Measurements from ENCODE around the gene KIAA1549.
"Not testable (repeated sequence)": the region's sequence is repeated elsewhere in the genome, so short reads cannot be mapped to it uniquely, and the experiment has no call there.

GRCh38 chr7:138811327-138811726 is 169.9 kb downstream of the KIAA1549 start:
- TF ChIP-seq E2F8 (IDR thresholded peaks at IDR 0.05; ENCODE audit: low read depth, partially characterized antibody); CTCF (IDR thresholded peaks at IDR 0.05 in 2 of 3, conservative IDR thresholded peaks at IDR 0.05 in 1 of 3; ENCODE audit: control insufficient read depth in 2 of 3, extremely low read depth in 1 of 3, insufficient read depth in 1 of 3, low read depth in 3 of 3, low read length in 3 of 3); TAF1 (IDR thresholded peaks at IDR 0.05; ENCODE audit: borderline replicate concordance, low read depth, low read length); ATF7 (IDR thresholded peaks at IDR 0.05; ENCODE audit: low read depth); NFIC (IDR thresholded peaks at IDR 0.05; ENCODE audit: low read depth, low read length); ESRRA (IDR thresholded peaks at IDR 0.05; ENCODE audit: low read length); EP300 (IDR thresholded peaks at IDR 0.05; ENCODE audit: borderline replicate concordance in 1 of 2, control insufficient read depth in 1 of 2, low read depth in 2 of 2, low read length in 2 of 2); E4F1 (IDR thresholded peaks at IDR 0.05; ENCODE audit: borderline replicate concordance, partially characterized antibody); SP1 (IDR thresholded peaks at IDR 0.05; ENCODE audit: low read depth, low read length); GABPA (IDR thresholded peaks at IDR 0.05; ENCODE audit: low read depth); ATF2 (IDR thresholded peaks at IDR 0.05; ENCODE audit: low read length); IRF4 (IDR thresholded peaks at IDR 0.05; ENCODE audit: low read depth, low read length); RAD21 (IDR thresholded peaks at IDR 0.05; ENCODE audit: insufficient read depth, low read depth, low read length): not testable (repeated sequence)
